ENCODE data around the gene RAD51B.

DNA sequence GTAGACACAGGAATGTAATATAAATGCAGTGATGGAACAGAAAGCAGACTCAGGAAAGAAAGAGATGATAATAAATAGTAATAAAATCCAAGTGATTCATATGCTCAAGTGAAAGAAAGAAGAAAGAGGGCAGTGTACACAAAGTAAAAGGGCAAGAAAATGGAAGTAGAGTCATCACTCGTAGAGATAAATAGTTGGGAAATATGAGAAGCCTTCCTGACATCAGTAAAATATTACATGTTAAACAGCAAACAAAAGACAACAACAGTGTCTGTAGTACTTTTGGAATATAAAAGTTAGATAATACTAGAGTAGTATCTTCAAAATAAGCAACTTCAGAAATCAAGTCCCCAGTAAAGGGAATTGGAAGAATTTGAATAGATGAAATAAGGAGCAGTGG, 412.3 kb downstream of the RAD51B start:
- TF ChIP-seq, protein P1, sequence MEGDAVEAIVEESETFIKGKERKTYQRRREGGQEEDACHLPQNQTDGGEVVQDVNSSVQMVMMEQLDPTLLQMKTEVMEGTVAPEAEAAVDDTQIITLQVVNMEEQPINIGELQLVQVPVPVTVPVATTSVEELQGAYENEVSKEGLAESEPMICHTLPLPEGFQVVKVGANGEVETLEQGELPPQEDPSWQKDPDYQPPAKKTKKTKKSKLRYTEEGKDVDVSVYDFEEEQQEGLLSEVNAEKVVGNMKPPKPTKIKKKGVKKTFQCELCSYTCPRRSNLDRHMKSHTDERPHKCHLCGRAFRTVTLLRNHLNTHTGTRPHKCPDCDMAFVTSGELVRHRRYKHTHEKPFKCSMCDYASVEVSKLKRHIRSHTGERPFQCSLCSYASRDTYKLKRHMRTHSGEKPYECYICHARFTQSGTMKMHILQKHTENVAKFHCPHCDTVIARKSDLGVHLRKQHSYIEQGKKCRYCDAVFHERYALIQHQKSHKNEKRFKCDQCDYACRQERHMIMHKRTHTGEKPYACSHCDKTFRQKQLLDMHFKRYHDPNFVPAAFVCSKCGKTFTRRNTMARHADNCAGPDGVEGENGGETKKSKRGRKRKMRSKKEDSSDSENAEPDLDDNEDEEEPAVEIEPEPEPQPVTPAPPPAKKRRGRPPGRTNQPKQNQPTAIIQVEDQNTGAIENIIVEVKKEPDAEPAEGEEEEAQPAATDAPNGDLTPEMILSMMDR (conservative IDR thresholded peaks at IDR 0.05), result no peak
- TF ChIP-seq EZH2 (IDR thresholded peaks at IDR 0.05; ENCODE audit: low read depth), result no peak
